GM18951 (cell line): ENCODE measurements around the gene CAPN11.

Source experiments
- POLR2A ChIP-seq: IDR thresholded peaks from 4 replicates; pipeline ENCODE4 v1.6.1; 2011; ENCODE audit warnings: mild to moderate bottlenecking; ENCODE audit not compliant: insufficient read length, insufficient read depth; ENCODE audit errors: extremely low read depth
- in situ Hi-C: fragments of 300-500 bp; cut with MboI; formaldehyde crosslinking; loops from one replicate; pipeline ENCODE4 v1.12.0; 2022; ENCODE audit warnings: low sequenced_read_pairs, mixed read lengths, inconsistent platforms; ENCODE audit not compliant: unreplicated experiment

Gene CAPN11

GRCh38 chr6:44154067-44154466, 4.6 kb upstream of the CAPN11 start:
- in situ Hi-C loops = no loop called here
- TF ChIP-seq POLR2A = no peak

GRCh38 chr6:44156494-44157151, 2.0 kb upstream of the CAPN11 start:
- TF ChIP-seq POLR2A = no peak
- in situ Hi-C loops = no loop called here

- in situ Hi-C loops = no loop called here
- no peak for TF ChIP-seq POLR2A
These were observed 1.5 kb upstream of the CAPN11 start for GRCh38 chr6:44157152-44157521.

GRCh38 chr6:44161997-44162338, 3.3 kb downstream of the CAPN11 start:
- TF ChIP-seq POLR2A = no peak
- in situ Hi-C loops = no loop called here

- in situ Hi-C loops = no loop called here
- no peak for TF ChIP-seq POLR2A
These were observed 4.4 kb downstream of the CAPN11 start for GRCh38 chr6:44162876-44163625.

DNA sequence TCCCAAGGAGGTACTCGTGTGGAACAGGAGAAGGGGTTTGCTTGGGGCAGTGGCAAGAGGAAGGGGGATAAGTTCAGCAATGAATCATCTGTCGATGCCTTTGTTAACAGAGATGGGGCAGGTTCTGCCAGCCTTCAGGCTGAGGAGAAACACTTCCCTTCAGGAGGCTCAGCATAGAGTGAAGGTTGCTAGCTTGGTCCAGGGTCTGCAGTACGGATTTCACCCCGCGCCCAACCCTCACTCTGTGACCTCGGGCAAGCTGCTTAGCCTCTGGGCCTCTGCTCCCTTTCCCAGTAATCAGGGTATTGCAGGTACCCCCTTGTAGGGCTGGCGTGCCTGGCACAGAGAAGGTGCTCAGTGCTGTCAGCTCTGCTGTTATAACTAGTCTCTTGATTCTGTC, 7.5 kb downstream of the CAPN11 start:
- no peak for TF ChIP-seq POLR2A
- in situ Hi-C loops = no loop called here

DNA sequence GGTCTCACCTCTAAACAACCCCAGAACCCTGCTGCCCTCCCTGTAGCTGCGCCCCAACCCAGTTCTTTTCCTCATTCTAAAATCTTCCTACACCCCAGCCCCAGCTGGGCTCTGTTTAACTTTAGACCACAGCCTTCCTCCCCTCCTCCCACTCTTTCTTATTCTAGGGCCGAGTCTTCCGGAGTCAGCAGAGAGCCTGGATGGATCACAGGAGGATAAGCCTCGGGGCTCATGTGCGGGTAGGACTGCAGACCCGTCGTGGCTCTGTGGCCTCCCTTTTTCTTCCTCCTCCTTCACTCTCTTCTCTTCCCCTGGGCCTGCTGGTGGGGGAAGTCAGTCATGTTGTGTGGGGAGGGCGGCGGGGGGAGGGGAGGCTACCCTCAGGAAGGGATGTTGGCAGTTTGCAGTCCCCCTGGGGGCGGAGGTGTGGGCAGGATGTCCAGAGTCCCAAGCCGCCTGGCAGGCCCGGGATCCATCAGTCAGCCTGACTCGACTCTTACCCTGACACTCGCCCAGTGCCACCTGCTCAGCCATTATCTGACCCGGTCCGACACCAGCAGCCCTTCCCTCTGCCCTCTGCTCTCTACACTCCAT, 8.1 kb downstream of the CAPN11 start:
- TF ChIP-seq POLR2A = no peak
- in situ Hi-C loops = no loop called here

GRCh38 chr6:44167567-44167966, 8.9 kb downstream of the CAPN11 start:
- in situ Hi-C loops = no loop called here
- TF ChIP-seq POLR2A = no peak

GRCh38 chr6:44169154-44169553, 10.5 kb downstream of the CAPN11 start:
- in situ Hi-C loops = no loop called here
- no peak for TF ChIP-seq POLR2A

DNA sequence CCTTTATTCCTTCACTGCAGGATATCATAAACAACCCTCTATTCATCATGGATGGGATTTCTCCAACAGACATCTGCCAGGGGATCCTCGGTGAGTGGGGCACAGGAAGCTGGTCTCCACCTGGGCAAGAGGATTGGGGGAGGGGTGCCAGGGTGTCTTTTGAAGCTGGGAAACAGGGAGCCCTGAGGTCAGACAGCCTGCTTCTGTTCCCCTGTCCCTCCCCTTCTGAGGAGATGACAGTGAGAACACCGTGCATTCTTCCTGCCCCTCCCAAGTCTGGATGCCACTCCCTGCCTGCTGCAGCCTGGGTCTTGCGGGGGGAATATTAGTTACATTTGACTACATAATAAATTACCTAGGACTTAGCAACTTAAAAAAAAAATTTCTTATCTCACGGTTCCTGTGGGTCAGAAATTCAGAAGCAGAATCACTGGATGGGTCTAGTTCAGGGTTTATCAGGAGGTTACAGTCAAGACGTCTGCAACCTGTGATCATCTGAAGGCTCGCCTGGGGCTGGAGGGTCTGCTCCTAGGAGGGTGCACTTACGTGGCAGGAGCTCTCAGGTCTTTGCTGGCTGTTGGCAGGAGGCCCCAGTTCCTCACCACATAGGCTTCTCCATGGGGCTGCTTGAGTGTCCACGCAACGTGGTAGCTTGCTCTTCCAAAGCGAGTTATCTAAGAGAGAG, 11.4 kb downstream of the CAPN11 start:
- in situ Hi-C loops = loop anchor here (5.0 kb wide), 1 partner anchor 67 kb away; no protein-coding TSS in a partner anchor

GRCh38 chr6:44171899-44172546, 13.4 kb downstream of the CAPN11 start:
- TF ChIP-seq POLR2A = no peak
- in situ Hi-C loops = loop anchor here (5.0 kb wide), 1 partner anchor 65 kb away; no protein-coding TSS in a partner anchor

More for the DNA sequence above, 11.4 kb downstream of the CAPN11 start:
- TF ChIP-seq POLR2A = no peak

GRCh38 chr6:44172731-44173500, 14.3 kb downstream of the CAPN11 start:
- in situ Hi-C loops = loop anchor here (5.0 kb wide), 1 partner anchor 64 kb away; no protein-coding TSS in a partner anchor
- TF ChIP-seq POLR2A = no peak

GRCh38 chr6:44176130-44176761, 17.6 kb downstream of the CAPN11 start:
- no peak for TF ChIP-seq POLR2A
- in situ Hi-C loops = no loop called here
